Measurements from ENCODE around the gene FKBP10.
A peak's percentile ranks its signal among the peaks of the same experiment; 100 is the strongest.
"Not testable (repeated sequence)": the region's sequence is repeated elsewhere in the genome, so short reads cannot be mapped to it uniquely, and the experiment has no call there.

The FKBP10 gene

GRCh38 chr17:41839448-41839847, 26.6 kb downstream of the FKBP10 start:
- not testable (repeated sequence) for DNase-seq (ENCODE audit: low spot score)

- not testable (repeated sequence) for DNase-seq (ENCODE audit: low spot score)
Observed at GRCh38 chr17:41840781-41841180, 28.0 kb downstream of the FKBP10 start.

- DNase-seq (ENCODE audit: low spot score) = no peak
Observed at GRCh38 chr17:41844971-41845370, 32.2 kb downstream of the FKBP10 start.

GRCh38 chr17:41848788-41849187, 36.0 kb downstream of the FKBP10 start:
- no peak for DNase-seq (ENCODE audit: low spot score)

- DNase-seq (ENCODE audit: low spot score) = no peak
Observed at GRCh38 chr17:41849251-41849990, 36.6 kb downstream of the FKBP10 start.

- not testable (repeated sequence) for DNase-seq (ENCODE audit: low spot score)
Observed at GRCh38 chr17:41851382-41851781, 38.6 kb downstream of the FKBP10 start.

- no peak for DNase-seq (ENCODE audit: low spot score)
Observed at GRCh38 chr17:41860254-41860931, 47.6 kb downstream of the FKBP10 start.

GRCh38 chr17:41863074-41863848, 50.5 kb downstream of the FKBP10 start:
- no peak for DNase-seq (ENCODE audit: low spot score)

- DNase-seq (ENCODE audit: low spot score) = peak; percentile 52
Observed at GRCh38 chr17:41864498-41864835, 51.7 kb downstream of the FKBP10 start.

GRCh38 chr17:41864836-41865595, 52.2 kb downstream of the FKBP10 start, which contains the start of gene KLHL11:
Gene KLHL11 (minus strand): TSS chr17:41865423. CDS start chr17:41865370, 53 bp downstream.
- DNase-seq (ENCODE audit: low spot score) = peak; percentile 90

- no peak for DNase-seq (ENCODE audit: low spot score)
Observed at GRCh38 chr17:41865596-41865893, 52.7 kb downstream of the FKBP10 start.

GRCh38 chr17:41868568-41868967, 55.8 kb downstream of the FKBP10 start:
- DNase-seq (ENCODE audit: low spot score) = no peak

GRCh38 chr17:41869426-41869825, 56.6 kb downstream of the FKBP10 start:
- DNase-seq (ENCODE audit: low spot score) = no peak

- no peak for DNase-seq (ENCODE audit: low spot score)
Observed at GRCh38 chr17:41870097-41870496, 57.3 kb downstream of the FKBP10 start.

- DNase-seq (ENCODE audit: low spot score) = no peak
Observed at GRCh38 chr17:41870627-41871026, 57.8 kb downstream of the FKBP10 start.

- no peak for DNase-seq (ENCODE audit: low spot score)
Observed at GRCh38 chr17:41871789-41872188, 59.0 kb downstream of the FKBP10 start.
